NCI-H460 (cell line): Measurements from ENCODE around the gene GJB1. TPM values are rescaled to one million over a fixed set of nuclear protein-coding genes. Genes with fewer than 3 reads are reported as not detected.
"Not testable (repeated sequence)": the region's sequence is repeated elsewhere in the genome, so short reads cannot be mapped to it uniquely, and the experiment has no call there.

Experiments used
- DNase-seq: peaks from one replicate; pipeline ENCODE4 v3.0.0-alpha.2; 2016; ENCODE audit warnings: low read depth; ENCODE audit errors: extremely low read depth
- total RNA-seq: library from RNA; depleted of rRNA; stranded (reverse); fragments of >200 nt; shearing (Covaris generic); gene quantifications from 2 replicates; pipeline ENCODE4 v1.2.3, GENCODE V29; 2014; rRNA removed

GJB1 gene
- total RNA-seq, 1 experiment from 2014 or later = not detected

GRCh38 chrX:71253253-71254091 is 30.4 kb downstream of the GJB1 start:
- DNase-seq = peak; percentile 33

GRCh38 chrX:71254092-71254963 is 31.3 kb downstream of the GJB1 start, which contains the start of gene ZMYM3:
TSS of gene ZMYM3 (minus strand) at chrX:71254140. CDS start at chrX:71253255, 885 bp downstream.
- peak; percentile 82 for DNase-seq

- DNase-seq = no peak
Measured at GRCh38 chrX:71256051-71256450, 33.0 kb downstream of the GJB1 start.

- DNase-seq = no peak
Measured at GRCh38 chrX:71256856-71257255, 33.8 kb downstream of the GJB1 start.

GRCh38 chrX:71268624-71269023 is 45.6 kb downstream of the GJB1 start:
- not testable (repeated sequence) for DNase-seq

- no peak for DNase-seq
Measured at GRCh38 chrX:71269801-71270395, 46.9 kb downstream of the GJB1 start.

- not testable (repeated sequence) for DNase-seq
Measured at GRCh38 chrX:71272313-71272712, 49.3 kb downstream of the GJB1 start.

Other genes with a start within 250 kb of the GJB1 start
- 56.0 and 63.4 TPM in 2 replicates for gene SNX12, start 154.9 kb upstream of the GJB1 start, total RNA-seq
- 3.7 and 4.1 TPM in 2 replicates for gene FOXO4, start 127.4 kb upstream of the GJB1 start, total RNA-seq
- gene CXorf65, start 116.5 kb upstream of the GJB1 start, total RNA-seq = not detected in 2 replicates
- gene IL2RG, start 111.6 kb upstream of the GJB1 start, total RNA-seq = not detected in 2 replicates
- gene MED12, start 104.6 kb upstream of the GJB1 start, total RNA-seq = 12.8 and 18.1 TPM in 2 replicates
- 0.58 and 0.69 TPM in 2 replicates for gene NLGN3, start 78.4 kb upstream of the GJB1 start, total RNA-seq
- gene ZMYM3, start 30.9 kb downstream of the GJB1 start, total RNA-seq = 13.4 and 14.7 TPM in 2 replicates
- 527 and 545 TPM in 2 replicates for gene NONO, start 60.4 kb downstream of the GJB1 start, total RNA-seq
- 1.6 and 2.9 TPM in 2 replicates for gene ITGB1BP2, start 78.5 kb downstream of the GJB1 start, total RNA-seq
- 24.1 and 27.3 TPM in 2 replicates for gene TAF1, start 143.1 kb downstream of the GJB1 start, total RNA-seq